SH-SY5Y (cell line): ENCODE results near the gene HIF1A.

ENCODE experiments used
- GATA2 ChIP-seq: IDR thresholded peaks from 2 replicates; pipeline ENCODE4 v1.6.1; 2011; ENCODE audit warnings: mild to moderate bottlenecking, low read depth, low read length
- GATA3 ChIP-seq: IDR thresholded peaks from 2 replicates; pipeline ENCODE4 v1.6.1; 2011; ENCODE audit warnings: low read depth, mild to moderate bottlenecking, low read length, moderate library complexity

HIF1A gene

DNA sequence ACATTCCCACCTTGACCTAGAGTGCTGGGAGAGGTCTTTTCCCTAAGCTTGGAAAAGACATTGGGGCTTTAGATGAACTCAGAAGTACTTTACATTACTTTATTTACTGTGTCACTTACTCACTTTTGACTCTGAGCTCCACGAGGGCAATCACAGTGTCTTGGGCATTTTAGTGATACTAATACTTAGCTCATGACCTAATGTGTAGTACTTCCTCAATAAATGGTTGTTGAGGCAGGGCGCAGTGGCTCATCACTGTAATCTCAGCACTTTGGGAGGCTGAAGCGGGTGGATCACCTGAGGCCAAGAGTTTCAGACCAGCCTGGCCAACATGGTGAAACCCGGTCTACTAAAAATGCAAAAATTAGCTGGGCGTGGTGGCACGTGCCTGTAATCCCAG lies 47.1 kb downstream of the HIF1A start:
- no peak for TF ChIP-seq GATA2
- TF ChIP-seq GATA3, result no peak

- TF ChIP-seq GATA3, result no peak
Observed at GRCh38 chr14:61744238-61744637, 48.9 kb downstream of the HIF1A start.

- no peak for TF ChIP-seq GATA3
- TF ChIP-seq GATA2, result no peak
Observed at GRCh38 chr14:61746881-61747280, 51.6 kb downstream of the HIF1A start.

DNA sequence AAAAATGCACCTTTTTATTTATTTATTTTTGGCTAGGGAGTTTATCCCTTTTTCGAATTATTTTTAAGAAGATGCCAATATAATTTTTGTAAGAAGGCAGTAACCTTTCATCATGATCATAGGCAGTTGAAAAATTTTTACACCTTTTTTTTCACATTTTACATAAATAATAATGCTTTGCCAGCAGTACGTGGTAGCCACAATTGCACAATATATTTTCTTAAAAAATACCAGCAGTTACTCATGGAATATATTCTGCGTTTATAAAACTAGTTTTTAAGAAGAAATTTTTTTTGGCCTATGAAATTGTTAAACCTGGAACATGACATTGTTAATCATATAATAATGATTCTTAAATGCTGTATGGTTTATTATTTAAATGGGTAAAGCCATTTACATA lies 52.0 kb downstream of the HIF1A start:
- TF ChIP-seq GATA3 (no peak), GATA2 (no peak)

DNA sequence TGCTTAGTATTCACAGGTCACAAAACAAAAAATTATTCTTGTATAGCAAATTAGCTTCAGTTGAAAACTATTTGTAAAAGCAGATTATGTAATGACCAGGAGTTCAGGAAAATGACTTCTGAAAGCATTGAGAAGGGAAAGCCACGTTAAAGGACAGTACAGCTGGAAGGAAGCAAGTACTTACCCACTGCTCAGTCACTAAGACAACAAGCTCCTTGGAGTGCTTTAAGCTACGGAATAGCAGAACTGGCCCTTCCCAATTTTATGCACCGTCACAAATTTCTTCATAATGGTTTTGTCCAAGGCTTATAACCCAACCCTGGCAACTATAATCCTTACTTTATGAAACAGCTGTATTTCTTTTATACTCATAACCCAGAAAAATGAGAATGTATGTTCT lies 54.0 kb downstream of the HIF1A start:
- TF ChIP-seq GATA3 (no peak), GATA2 (no peak)

DNA sequence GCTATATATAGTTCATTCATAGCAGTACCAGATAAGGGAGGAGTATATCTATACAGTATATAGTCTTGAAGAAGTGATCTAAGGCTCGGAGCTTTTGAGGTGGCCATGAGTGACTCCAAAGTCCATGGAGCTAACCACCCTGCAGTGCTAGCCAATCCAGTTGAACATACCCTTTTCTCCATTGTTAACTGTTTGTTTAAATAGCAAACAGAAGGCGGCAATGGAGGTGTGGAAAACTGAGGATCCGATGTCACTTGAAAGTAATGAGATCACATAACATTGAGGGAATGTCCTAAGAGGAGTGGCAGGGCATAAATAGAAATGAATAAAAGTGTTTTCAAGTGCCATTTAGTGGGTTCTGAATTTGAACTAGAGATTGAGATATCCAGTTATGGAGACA lies 54.6 kb downstream of the HIF1A start:
- TF ChIP-seq GATA3 (no peak), GATA2 (no peak)

DNA sequence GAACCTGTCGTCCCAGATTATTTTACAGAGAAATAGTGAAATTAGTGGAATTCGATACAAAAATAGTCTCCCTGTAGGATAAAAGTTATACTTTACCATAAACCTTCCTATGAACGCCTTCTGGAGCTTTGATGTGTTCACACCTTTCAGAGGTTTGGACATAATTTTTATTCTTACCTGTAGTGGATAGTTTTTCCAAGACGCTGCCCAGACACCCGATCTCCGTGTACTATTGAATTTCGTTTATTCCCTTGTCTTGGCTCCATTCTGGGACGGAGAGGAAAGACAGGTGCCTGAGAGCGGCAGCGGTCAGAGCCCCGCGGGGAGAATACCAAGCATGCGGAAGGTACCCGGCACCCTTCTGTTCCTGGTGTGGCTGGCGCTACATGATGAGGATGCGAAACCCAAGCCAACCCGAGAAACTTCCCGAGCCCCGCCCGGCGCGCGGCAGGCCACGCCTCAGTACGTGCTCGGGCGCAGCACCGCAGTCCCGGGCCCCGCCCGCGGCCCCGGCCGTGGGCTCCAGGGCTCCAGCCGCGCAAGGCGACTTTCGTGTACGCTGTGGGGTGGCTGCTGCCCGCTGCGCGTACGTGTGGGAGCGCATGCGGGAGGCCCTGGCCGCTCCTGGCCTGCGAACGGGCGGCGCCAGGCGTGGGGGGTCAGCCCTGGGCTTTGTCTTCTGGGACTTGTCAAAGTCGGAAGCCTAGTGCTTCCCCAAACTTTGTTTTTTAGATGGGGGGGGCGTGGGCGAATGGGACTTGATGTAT lies 55.6 kb downstream of the HIF1A start:
- TF ChIP-seq GATA2, result no peak

DNA sequence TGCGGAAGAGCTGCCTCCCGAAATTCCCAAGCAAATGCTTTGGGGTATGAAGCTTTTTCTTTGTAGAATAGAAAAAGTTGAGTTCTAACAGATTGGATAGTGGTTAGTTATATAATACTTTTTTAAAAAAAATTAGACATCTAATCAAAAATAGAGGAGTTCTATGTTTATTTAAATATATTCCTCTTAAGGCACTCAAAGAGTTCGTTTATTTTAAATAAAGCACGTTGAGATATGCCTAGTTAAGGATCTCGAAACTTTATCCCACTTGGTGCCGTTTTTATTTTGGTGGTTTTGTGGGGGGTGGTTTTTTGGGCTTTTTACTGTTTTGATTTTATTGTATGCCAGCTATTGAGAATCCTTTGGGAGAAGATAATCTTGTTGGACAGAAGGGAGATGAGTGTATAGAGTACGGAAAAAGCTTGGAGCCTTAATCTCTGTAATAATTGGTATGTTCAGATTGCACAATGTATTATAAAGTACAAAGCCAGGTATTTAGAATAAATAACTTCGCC lies 56.2 kb downstream of the HIF1A start:
- TF ChIP-seq GATA3 (no peak), GATA2 (no peak)

- no peak for TF ChIP-seq GATA2
- no peak for TF ChIP-seq GATA3
Observed at GRCh38 chr14:61752626-61753025, 57.3 kb downstream of the HIF1A start.

DNA sequence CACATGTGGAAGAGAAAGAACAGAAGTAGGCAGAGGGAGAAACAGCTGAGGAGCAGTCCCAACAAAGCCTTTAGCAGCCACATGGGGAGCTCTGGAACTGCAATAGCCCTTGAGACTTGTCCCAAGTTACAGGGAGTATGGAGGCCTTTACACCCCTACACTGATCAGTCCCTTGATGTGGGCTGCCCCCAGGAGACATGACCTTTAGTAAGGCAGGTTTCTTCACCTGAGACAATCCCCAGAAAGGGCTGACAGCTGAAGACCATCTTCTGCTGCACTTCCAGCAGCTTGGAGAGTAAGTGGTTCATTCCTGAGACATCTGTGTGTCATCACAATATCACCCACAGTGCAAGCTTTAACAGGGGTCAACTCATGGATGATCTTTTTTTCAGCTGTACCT lies 58.3 kb downstream of the HIF1A start:
- TF ChIP-seq GATA2, result no peak
- TF ChIP-seq GATA3, result no peak

DNA sequence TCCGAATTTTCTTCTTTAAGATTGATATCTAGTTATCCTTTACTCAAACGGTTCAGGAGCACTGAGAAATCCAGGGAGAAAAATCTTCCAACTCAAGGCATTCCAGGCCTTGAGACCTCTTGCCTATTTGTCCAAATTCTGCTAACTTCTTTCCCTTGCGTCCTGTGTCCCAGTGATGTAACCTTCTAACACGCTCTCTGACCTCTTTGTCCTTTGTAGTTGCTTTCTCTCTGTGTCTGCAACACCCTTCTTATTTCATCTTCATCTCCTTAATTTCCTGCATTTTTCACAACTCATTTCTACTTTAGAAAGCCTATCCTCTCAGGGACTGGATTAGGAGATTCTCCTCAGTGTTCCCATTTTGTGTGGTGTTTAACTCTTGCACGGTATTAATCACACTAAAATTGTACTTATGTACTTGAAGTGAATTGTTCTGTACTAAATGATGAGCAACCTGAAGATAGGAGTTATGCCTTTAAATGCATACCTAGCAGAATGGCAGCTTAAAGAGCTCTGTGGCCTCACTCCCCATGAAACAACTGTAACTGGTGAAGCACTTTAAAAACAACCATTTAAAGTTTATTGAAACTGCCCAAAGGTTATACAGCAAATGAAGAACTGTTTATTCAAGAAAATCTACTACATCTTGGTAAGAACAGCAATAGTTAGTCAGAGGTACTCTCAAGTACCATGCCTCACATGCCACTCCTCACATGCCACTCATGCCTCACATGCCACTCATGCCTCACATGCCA lies 59.5 kb downstream of the HIF1A start:
- TF ChIP-seq GATA2 (no peak), GATA3 (no peak)

GRCh38 chr14:61756135-61756534 lies 60.8 kb downstream of the HIF1A start:
- TF ChIP-seq GATA3 (no peak), GATA2 (no peak)

DNA sequence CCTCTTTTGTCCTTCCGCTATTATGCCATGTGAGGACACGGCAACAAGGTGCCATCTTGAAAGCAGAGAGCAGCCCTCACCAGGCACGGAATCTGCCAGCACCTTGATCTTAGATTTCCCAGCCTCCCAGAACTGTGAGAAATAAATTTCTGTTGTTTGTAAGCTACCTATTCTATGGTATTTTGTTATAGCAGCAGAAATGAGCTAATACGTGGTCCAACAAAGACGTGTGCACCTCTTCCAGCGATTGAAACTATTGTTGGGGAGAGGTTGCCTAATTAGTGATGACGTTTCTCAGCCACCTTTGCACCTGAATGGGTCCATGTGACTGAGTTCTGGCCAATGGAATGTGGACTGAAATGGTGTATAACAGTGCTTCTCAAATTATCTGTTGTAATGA lies 64.6 kb downstream of the HIF1A start:
- TF ChIP-seq GATA2, result no peak
- no peak for TF ChIP-seq GATA3

- TF ChIP-seq GATA3 (no peak), GATA2 (no peak)
Observed at GRCh38 chr14:61761557-61761956, 66.2 kb downstream of the HIF1A start.
